Measurements from ENCODE around the gene KIRREL3.

The KIRREL3 gene

GRCh38 chr11:126996036-126996804, 4.3 kb downstream of the KIRREL3 start:
- TF ChIP-seq EZH2phosphoT487 (IDR thresholded peaks at IDR 0.05; ENCODE audit: low read depth) (no peak), CTCF (IDR thresholded peaks at IDR 0.05; ENCODE audit: low read depth, low read length) (no peak)
- H3K4me1 ChIP-seq (ENCODE audit: low read length), result no peaks in the 10 kb centered on the region
- no peaks in the 10 kb centered on the region for H3K36me3 ChIP-seq (replicated peaks; ENCODE audit: low read depth, low read length)
- no peak overlapping the region for H3K9ac ChIP-seq (ENCODE audit: low read length)
- H3K79me2 ChIP-seq (ENCODE audit: low read length), result no peaks in the 10 kb centered on the region
- H3K27me3 ChIP-seq (ENCODE audit: low read depth, low read length), result peaks cover 40% of the 10 kb centered on the region
- no peak overlapping the region for H3K27ac ChIP-seq (ENCODE audit: low read length)
- no peak overlapping the region for H3K4me2 ChIP-seq (ENCODE audit: low read length)
- no peaks in the 10 kb centered on the region for H4K20me1 ChIP-seq (ENCODE audit: insufficient read depth, low read length)
- H2AFZ ChIP-seq (ENCODE audit: low read depth, low read length), result no peak overlapping the region
- no peak overlapping the region for H3K4me3 ChIP-seq (ENCODE audit: low read length)
- H3K9me3 ChIP-seq (ENCODE audit: insufficient read depth, low read length), result no peaks in the 10 kb centered on the region

GRCh38 chr11:126993599-126993998, 7.0 kb downstream of the KIRREL3 start:
- no peaks in the 10 kb centered on the region for H3K36me3 ChIP-seq (replicated peaks; ENCODE audit: low read depth, low read length)
- no peaks in the 10 kb centered on the region for H3K4me1 ChIP-seq (ENCODE audit: low read length)
- H3K4me2 ChIP-seq (ENCODE audit: low read length), result no peak overlapping the region
- no peaks in the 10 kb centered on the region for H4K20me1 ChIP-seq (ENCODE audit: insufficient read depth, low read length)
- H3K4me3 ChIP-seq (ENCODE audit: low read length), result no peak overlapping the region
- H3K27me3 ChIP-seq (ENCODE audit: low read depth, low read length), result peaks cover 40% of the 10 kb centered on the region
- no peak overlapping the region for H3K9ac ChIP-seq (ENCODE audit: low read length)
- TF ChIP-seq CTCF (IDR thresholded peaks at IDR 0.05; ENCODE audit: low read depth, low read length), result no peak
- TF ChIP-seq EZH2phosphoT487 (IDR thresholded peaks at IDR 0.05; ENCODE audit: low read depth), result no peak
- H3K79me2 ChIP-seq (ENCODE audit: low read length), result no peaks in the 10 kb centered on the region
- no peaks in the 10 kb centered on the region for H3K9me3 ChIP-seq (ENCODE audit: insufficient read depth, low read length)
- no peak overlapping the region for H3K27ac ChIP-seq (ENCODE audit: low read length)
- no peak overlapping the region for H2AFZ ChIP-seq (ENCODE audit: low read depth, low read length)

GRCh38 chr11:126992804-126993111, 7.8 kb downstream of the KIRREL3 start:
- H3K27me3 ChIP-seq (ENCODE audit: low read depth, low read length), result peaks cover 40% of the 10 kb centered on the region
- no peaks in the 10 kb centered on the region for H3K9me3 ChIP-seq (ENCODE audit: insufficient read depth, low read length)
- H3K4me3 ChIP-seq (ENCODE audit: low read length), result no peak overlapping the region
- no peak overlapping the region for H3K4me2 ChIP-seq (ENCODE audit: low read length)
- no peaks in the 10 kb centered on the region for H3K79me2 ChIP-seq (ENCODE audit: low read length)
- no peaks in the 10 kb centered on the region for H3K36me3 ChIP-seq (replicated peaks; ENCODE audit: low read depth, low read length)
- H2AFZ ChIP-seq (ENCODE audit: low read depth, low read length), result no peak overlapping the region
- H3K4me1 ChIP-seq (ENCODE audit: low read length), result no peaks in the 10 kb centered on the region
- TF ChIP-seq EZH2phosphoT487 (IDR thresholded peaks at IDR 0.05; ENCODE audit: low read depth) (no peak), CTCF (IDR thresholded peaks at IDR 0.05; ENCODE audit: low read depth, low read length) (no peak)
- H3K27ac ChIP-seq (ENCODE audit: low read length), result no peak overlapping the region
- no peak overlapping the region for H3K9ac ChIP-seq (ENCODE audit: low read length)
- H4K20me1 ChIP-seq (ENCODE audit: insufficient read depth, low read length), result no peaks in the 10 kb centered on the region

GRCh38 chr11:126992065-126992803, 8.3 kb downstream of the KIRREL3 start:
- no peak overlapping the region for H2AFZ ChIP-seq (ENCODE audit: low read depth, low read length)
- no peaks in the 10 kb centered on the region for H3K36me3 ChIP-seq (replicated peaks; ENCODE audit: low read depth, low read length)
- no peaks in the 10 kb centered on the region for H3K79me2 ChIP-seq (ENCODE audit: low read length)
- H3K27ac ChIP-seq (ENCODE audit: low read length), result no peak overlapping the region
- no peak overlapping the region for H3K4me3 ChIP-seq (ENCODE audit: low read length)
- no peak overlapping the region for H3K9ac ChIP-seq (ENCODE audit: low read length)
- no peak for TF ChIP-seq CTCF (IDR thresholded peaks at IDR 0.05; ENCODE audit: low read depth, low read length)
- TF ChIP-seq EZH2phosphoT487 (IDR thresholded peaks at IDR 0.05; ENCODE audit: low read depth), result no peak
- no peaks in the 10 kb centered on the region for H4K20me1 ChIP-seq (ENCODE audit: insufficient read depth, low read length)
- H3K27me3 ChIP-seq (ENCODE audit: low read depth, low read length), result peaks cover 40% of the 10 kb centered on the region
- no peak overlapping the region for H3K4me2 ChIP-seq (ENCODE audit: low read length)
- no peaks in the 10 kb centered on the region for H3K9me3 ChIP-seq (ENCODE audit: insufficient read depth, low read length)
- no peaks in the 10 kb centered on the region for H3K4me1 ChIP-seq (ENCODE audit: low read length)
